Large intestine (tissue), 3 donors: ENCODE data around the gene ROR1. TPM values are rescaled to one million over a fixed set of nuclear protein-coding genes. Genes with fewer than 3 reads are reported as not detected.
"Not testable (repeated sequence)": the region's sequence is repeated elsewhere in the genome, so short reads cannot be mapped to it uniquely, and the experiment has no call there.

Source experiments
- DNase-seq, 2 donors: peaks; one replicate each; pipeline versions ENCODE4 v3.0.0 to v3.0.0-alpha.2; 2013
- H3K27ac ChIP-seq: one replicate; pipeline ENCODE4 v1.5.1; 2013; ENCODE audit warnings: low read length
- H3K27me3 ChIP-seq: 2 replicates; pipeline ENCODE4 v1.6.1; 2013; ENCODE audit warnings: low read length; ENCODE audit not compliant: control insufficient read depth, insufficient read depth
- H3K36me3 ChIP-seq: 2 replicates; pipeline ENCODE4 v1.6.1; 2013; ENCODE audit warnings: low read length; ENCODE audit not compliant: control insufficient read depth, insufficient read depth
- H3K4me1 ChIP-seq: one replicate; pipeline ENCODE4 v1.6.1; 2013; ENCODE audit warnings: low read length; ENCODE audit not compliant: control insufficient read depth, insufficient read depth
- H3K4me3 ChIP-seq: one replicate; pipeline ENCODE4 v1.5.1; 2013; ENCODE audit warnings: low read length
- H3K9me3 ChIP-seq: one replicate; pipeline ENCODE4 v1.6.1; 2013; ENCODE audit warnings: mild to moderate bottlenecking, low read depth, low read length, moderate library complexity; ENCODE audit not compliant: control insufficient read depth
- WGBS: methylation state at CpG from one replicate; pipeline ENCODE4 v1.1.5; 2013; ENCODE audit warnings: low lambda C conversion rate; ENCODE audit not compliant: insufficient coverage; 5-methylcytosine and 5-hydroxymethylcytosine counted together
- polyA plus RNA-seq: library from polyadenylated mRNA; unstranded; fragments of 120-200 nt; gene quantifications from one replicate; pipeline ENCODE4 v1.2.1, GENCODE V29; 2013

ROR1 gene
- polyA plus RNA-seq, 1 donor = 14.4 TPM

- DNase-seq = no peak
- Histone ChIP-seq H3K36me3 (no peaks in the 10 kb centered on the region), H3K4me3 (no peak overlapping the region), H3K9me3 (peaks cover 5% of the 10 kb centered on the region), H3K4me1 (peaks cover 7% of the 10 kb centered on the region), H3K27ac (no peak overlapping the region), H3K27me3 (peaks cover 13% of the 10 kb centered on the region)
- WGBS = 93% methylated on average over 2 of the region's 3 CpGs
These were observed 4.4 kb downstream of the ROR1 start for GRCh38 chr1:63777965-63778880.

GRCh38 chr1:63779338-63780211 lies 5.8 kb downstream of the ROR1 start:
- Histone ChIP-seq H3K27me3 (peaks cover 13% of the 10 kb centered on the region), H3K4me3 (no peak overlapping the region), H3K9me3 (peaks cover 5% of the 10 kb centered on the region), H3K36me3 (no peaks in the 10 kb centered on the region), H3K27ac (no peak overlapping the region), H3K4me1 (peaks cover 5% of the 10 kb centered on the region)
- 100% methylated on average over 1 of the region's 7 CpGs for WGBS
- no peak for DNase-seq

- no peaks in the 10 kb centered on the region for H3K9me3 ChIP-seq
- H3K27me3 ChIP-seq = peaks cover 7% of the 10 kb centered on the region
- DNase-seq = no peak
- H3K4me3 ChIP-seq = no peak overlapping the region
- 100% methylated on average over 1 of the region's 3 CpGs for WGBS
- H3K4me1 ChIP-seq = peaks cover 5% of the 10 kb centered on the region
- no peak overlapping the region for H3K27ac ChIP-seq
- no peaks in the 10 kb centered on the region for H3K36me3 ChIP-seq
These were observed 6.7 kb downstream of the ROR1 start for GRCh38 chr1:63780565-63780964.

- H3K27ac ChIP-seq = no peak overlapping the region
- peaks cover 3% of the 10 kb centered on the region for H3K4me1 ChIP-seq
- H3K4me3 ChIP-seq = no peak overlapping the region
- H3K27me3 ChIP-seq = no peaks in the 10 kb centered on the region
- no peaks in the 10 kb centered on the region for H3K36me3 ChIP-seq
- DNase-seq = no peak
- WGBS = no CpG with 5 or more reads among the region's 2 CpGs
- H3K9me3 ChIP-seq = no peaks in the 10 kb centered on the region
These were observed 9.2 kb downstream of the ROR1 start for GRCh38 chr1:63782982-63783381.

GRCh38 chr1:63784083-63784482 lies 10.3 kb downstream of the ROR1 start:
- peaks cover 3% of the 10 kb centered on the region for H3K4me1 ChIP-seq
- DNase-seq = no peak
- no peaks in the 10 kb centered on the region for H3K36me3 ChIP-seq
- H3K27me3 ChIP-seq = no peaks in the 10 kb centered on the region
- no peak overlapping the region for H3K4me3 ChIP-seq
- H3K27ac ChIP-seq = no peak overlapping the region
- H3K9me3 ChIP-seq = no peaks in the 10 kb centered on the region

GRCh38 chr1:63784489-63785390 lies 10.9 kb downstream of the ROR1 start:
- H3K27ac ChIP-seq = no peak overlapping the region
- H3K4me1 ChIP-seq = peaks cover 3% of the 10 kb centered on the region
- H3K9me3 ChIP-seq = no peaks in the 10 kb centered on the region
- peak in 1 of 2 donors; percentile 27 for DNase-seq
- H3K27me3 ChIP-seq = no peaks in the 10 kb centered on the region
- WGBS = no CpG with 5 or more reads among the region's 6 CpGs
- H3K36me3 ChIP-seq = no peaks in the 10 kb centered on the region
- H3K4me3 ChIP-seq = no peak overlapping the region

- H3K9me3 ChIP-seq, H3K36me3 ChIP-seq, H3K4me3 ChIP-seq, H3K4me1 ChIP-seq, H3K27me3 ChIP-seq, H3K27ac ChIP-seq, DNase-seq: not testable (repeated sequence)
- 100% methylated on average over 1 of the region's 3 CpGs for WGBS
These were observed 13.5 kb downstream of the ROR1 start for GRCh38 chr1:63787270-63787669.

GRCh38 chr1:63787875-63788274 lies 14.1 kb downstream of the ROR1 start:
- Histone ChIP-seq H3K27me3 (no peaks in the 10 kb centered on the region), H3K4me3 (no peak overlapping the region), H3K4me1 (peaks cover 3% of the 10 kb centered on the region), H3K27ac (no peak overlapping the region), H3K9me3 (no peaks in the 10 kb centered on the region), H3K36me3 (no peaks in the 10 kb centered on the region)
- WGBS = no CpG with 5 or more reads among the region's 1 CpG
- DNase-seq = no peak

GRCh38 chr1:63789856-63790605 lies 16.2 kb downstream of the ROR1 start:
- Histone ChIP-seq H3K4me3 (no peak overlapping the region), H3K9me3 (no peaks in the 10 kb centered on the region), H3K36me3 (no peaks in the 10 kb centered on the region), H3K27ac (no peak overlapping the region), H3K27me3 (no peaks in the 10 kb centered on the region), H3K4me1 (no peaks in the 10 kb centered on the region)
- WGBS = no CpG with 5 or more reads among the region's 4 CpGs
- DNase-seq = no peak
